RWPE2 (cell line): ENCODE data around the gene LINC01488.

Source experiments
- ATAC-seq: fragments of 200-7000 bp; cut with Tn5 transposase; 3 replicates; pipeline ENCODE4 v1.9.1; 2021; ENCODE audit warnings: low read depth
- DNase-seq: peaks from one replicate; pipeline ENCODE4 v3.0.0-alpha.2; 2020; ENCODE audit warnings: low spot score
- H3K27ac ChIP-seq: fragments of 450-650 bp; 2 replicates; pipeline ENCODE4 v1.5.1; 2017; ENCODE audit warnings: mild to moderate bottlenecking; ENCODE audit not compliant: poor library complexity, severe bottlenecking
- H3K27me3 ChIP-seq: fragments of 250-450 bp; sonication (Bioruptor Pico); 2 replicates; pipeline ENCODE4 v1.5.1; 2021; ENCODE audit warnings: mild to moderate bottlenecking, moderate library complexity; ENCODE audit not compliant: insufficient read depth, poor library complexity, severe bottlenecking
- H3K36me3 ChIP-seq: fragments of 250-450 bp; sonication (Bioruptor Pico); 2 replicates; pipeline ENCODE4 v1.5.1; 2020; ENCODE audit warnings: low read depth, mild to moderate bottlenecking, moderate library complexity
- H3K4me1 ChIP-seq: fragments of 250-450 bp; sonication (Bioruptor Pico); 2 replicates; pipeline ENCODE4 v1.5.1; 2021; ENCODE audit warnings: mild to moderate bottlenecking, moderate library complexity; ENCODE audit not compliant: insufficient read depth, poor library complexity, severe bottlenecking
- H3K4me3 ChIP-seq: fragments of 250-450 bp; sonication (Bioruptor Pico); 2 replicates; pipeline ENCODE4 v1.5.1; 2021; ENCODE audit warnings: mild to moderate bottlenecking, moderate library complexity; ENCODE audit not compliant: severe bottlenecking
- H3K9me3 ChIP-seq: fragments of 250-450 bp; sonication (Bioruptor Pico); 2 replicates; pipeline ENCODE4 v1.5.1; 2021; ENCODE audit warnings: mild to moderate bottlenecking, moderate library complexity; ENCODE audit not compliant: severe bottlenecking
- CTCF ChIP-seq: fragments of 450-650 bp; IDR thresholded peaks from one replicate; pipeline ENCODE4 v1.5.1; 2017; ENCODE audit warnings: mild to moderate bottlenecking, moderate library complexity; ENCODE audit not compliant: poor library complexity, severe bottlenecking

LINC01488 gene

GRCh38 chr11:69462106-69462951 lies 19.1 kb upstream of the LINC01488 start:
- no peak for TF ChIP-seq CTCF
- H3K9me3 ChIP-seq, result peaks cover 10% of the 10 kb centered on the region
- no peaks in the 10 kb centered on the region for H3K27me3 ChIP-seq
- ATAC-seq, result no peak
- no peaks in the 10 kb centered on the region for H3K36me3 ChIP-seq
- H3K27ac ChIP-seq, result no peak overlapping the region
- no peak overlapping the region for H3K4me3 ChIP-seq
- no peak for DNase-seq
- H3K4me1 ChIP-seq, result peaks cover 10% of the 10 kb centered on the region

DNA sequence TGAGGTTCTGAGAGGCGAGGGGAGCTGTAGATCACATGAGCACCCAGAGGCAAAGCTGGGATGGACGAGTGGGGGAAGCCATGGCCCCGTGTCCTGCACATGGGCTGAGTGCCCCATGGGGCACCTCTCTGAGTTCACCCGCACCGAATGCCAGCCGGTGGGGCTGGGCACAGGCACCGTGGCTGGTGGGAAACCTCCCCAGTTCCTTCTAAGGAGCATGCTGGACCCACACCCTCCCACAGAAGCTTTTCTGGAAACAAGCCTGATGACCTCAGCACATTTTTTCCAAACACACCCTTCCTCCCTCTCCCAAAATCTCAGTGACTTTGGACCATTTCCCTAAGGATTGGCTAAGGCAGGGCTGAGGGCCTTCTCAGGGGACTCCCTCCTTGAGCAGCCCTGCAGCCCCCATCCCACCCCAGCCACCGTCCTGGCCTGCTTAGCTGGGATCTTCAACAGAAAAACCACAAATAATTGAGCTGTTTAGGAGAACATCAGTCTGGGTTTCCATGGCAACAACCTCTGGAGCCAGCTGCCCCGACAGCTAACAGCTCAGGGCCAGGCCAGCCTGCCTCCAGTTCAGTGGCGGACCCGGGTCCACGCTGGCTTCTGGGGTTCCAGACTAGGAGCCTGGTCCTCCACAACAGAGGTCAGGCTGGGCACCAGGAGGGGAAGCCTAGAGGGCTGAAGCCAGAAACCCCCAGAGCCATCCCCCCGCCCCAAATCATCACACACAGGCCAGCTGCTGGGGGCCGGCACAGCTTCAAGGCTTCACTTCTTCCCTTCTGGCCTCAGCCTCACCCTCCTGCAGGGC lies 18.1 kb upstream of the LINC01488 start:
- Histone ChIP-seq H3K27ac (no peak overlapping the region), H3K36me3 (no peaks in the 10 kb centered on the region), H3K27me3 (no peaks in the 10 kb centered on the region), H3K4me1 (peaks cover 10% of the 10 kb centered on the region), H3K4me3 (no peak overlapping the region), H3K9me3 (peaks cover 10% of the 10 kb centered on the region)
- TF ChIP-seq CTCF, result no peak
- ATAC-seq (no peak), DNase-seq (no peak)

DNA sequence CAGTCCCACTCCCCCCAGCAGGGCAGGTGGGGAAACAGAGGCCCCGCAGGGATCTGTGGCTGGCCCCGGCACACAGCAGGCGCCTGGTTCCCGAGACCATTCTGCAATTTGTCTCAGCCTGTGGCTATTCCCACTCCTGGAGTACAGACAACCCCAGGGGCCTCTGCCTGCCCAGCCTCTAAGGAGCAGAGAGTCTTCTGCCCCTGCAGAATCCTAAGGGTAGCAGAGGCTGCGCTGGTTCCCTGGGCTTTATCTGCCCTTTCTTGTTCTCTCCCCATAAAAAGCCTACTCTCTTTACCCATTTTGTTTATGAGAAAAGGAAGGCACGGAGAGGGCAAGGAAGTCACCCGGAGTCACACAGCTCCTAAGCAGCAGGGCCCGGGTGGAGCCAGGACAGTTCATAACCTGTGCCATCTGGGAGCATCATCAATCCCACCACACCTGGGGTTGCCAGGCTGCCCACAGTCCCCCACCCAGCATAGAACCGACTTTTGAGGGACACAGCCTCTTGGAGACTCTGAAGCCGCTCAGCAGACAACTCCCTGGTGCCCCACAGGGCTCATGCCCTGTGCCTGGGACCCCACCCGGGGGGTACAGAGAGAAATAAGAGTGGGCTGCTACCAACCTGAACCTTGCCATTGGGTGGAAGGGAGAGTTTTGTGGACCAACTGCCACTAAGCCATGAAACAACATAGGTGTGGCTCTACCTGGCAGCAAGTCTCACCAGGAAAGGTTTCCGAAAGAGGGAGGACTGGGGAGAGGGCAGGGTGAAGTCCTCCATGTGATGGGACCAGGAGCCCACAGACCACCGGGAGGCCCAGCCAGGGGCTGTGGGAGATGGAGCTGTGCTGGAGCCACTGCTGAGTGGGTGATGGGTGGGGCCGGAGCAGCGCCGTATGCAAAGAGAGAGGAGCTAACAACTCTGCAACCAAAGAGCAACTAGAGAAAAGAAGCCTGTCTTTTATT lies 17.2 kb upstream of the LINC01488 start:
- no peaks in the 10 kb centered on the region for H3K27me3 ChIP-seq
- ATAC-seq, result no peak

More for the DNA sequence above, 17.2 kb upstream of the LINC01488 start:
- peaks cover 10% of the 10 kb centered on the region for H3K9me3 ChIP-seq
- no peak for DNase-seq
- H3K4me1 ChIP-seq, result peaks cover 10% of the 10 kb centered on the region
- H3K27ac ChIP-seq, result no peak overlapping the region
- no peaks in the 10 kb centered on the region for H3K36me3 ChIP-seq
- TF ChIP-seq CTCF, result no peak
- no peak overlapping the region for H3K4me3 ChIP-seq
